GM21381 (cell line): ENCODE data around the gene POU3F2.

Experiments
- ATAC-seq: cut with Tn5 transposase; IDR thresholded peaks from one replicate; pipeline ENCODE4 v1.9.1; 2021; ENCODE audit warnings: mild to moderate bottlenecking, moderate library complexity; ENCODE audit not compliant: unreplicated experiment

The POU3F2 gene

GRCh38 chr6:98843271-98844243, 9.2 kb downstream of the POU3F2 start:
- ATAC-seq = no peak

GRCh38 chr6:98844244-98845210, 10.2 kb downstream of the POU3F2 start:
- no peak for ATAC-seq

GRCh38 chr6:98845211-98846020, 11.0 kb downstream of the POU3F2 start:
- peak; percentile 61 for ATAC-seq

GRCh38 chr6:98846021-98846380, 11.6 kb downstream of the POU3F2 start:
- ATAC-seq = no peak

GRCh38 chr6:98847416-98847778, 13.0 kb downstream of the POU3F2 start:
- ATAC-seq = no peak

GRCh38 chr6:98847779-98848538, 13.6 kb downstream of the POU3F2 start:
- ATAC-seq = peak; percentile 48

GRCh38 chr6:98848539-98849242, 14.3 kb downstream of the POU3F2 start:
- ATAC-seq = no peak

- ATAC-seq = no peak
Observed at GRCh38 chr6:98864497-98864896, 30.1 kb downstream of the POU3F2 start.

GRCh38 chr6:98871057-98871456, 36.7 kb downstream of the POU3F2 start:
- no peak for ATAC-seq

GRCh38 chr6:98871821-98872220, 37.4 kb downstream of the POU3F2 start:
- ATAC-seq = no peak

- no peak for ATAC-seq
Observed at GRCh38 chr6:98875375-98875774, 41.0 kb downstream of the POU3F2 start.

GRCh38 chr6:98877250-98877649, 42.9 kb downstream of the POU3F2 start:
- no peak for ATAC-seq

GRCh38 chr6:98880486-98880885, 46.1 kb downstream of the POU3F2 start:
- peak; percentile 88 for ATAC-seq

- no peak for ATAC-seq
Observed at GRCh38 chr6:98885330-98885729, 51.0 kb downstream of the POU3F2 start.

- ATAC-seq = no peak
Observed at GRCh38 chr6:98887650-98888049, 53.3 kb downstream of the POU3F2 start.
